ENCODE results near the gene EFCAB8. TPM values are rescaled to one million over a fixed set of nuclear protein-coding genes. Genes with fewer than 3 reads are reported as not detected.

Gene EFCAB8, protein sequence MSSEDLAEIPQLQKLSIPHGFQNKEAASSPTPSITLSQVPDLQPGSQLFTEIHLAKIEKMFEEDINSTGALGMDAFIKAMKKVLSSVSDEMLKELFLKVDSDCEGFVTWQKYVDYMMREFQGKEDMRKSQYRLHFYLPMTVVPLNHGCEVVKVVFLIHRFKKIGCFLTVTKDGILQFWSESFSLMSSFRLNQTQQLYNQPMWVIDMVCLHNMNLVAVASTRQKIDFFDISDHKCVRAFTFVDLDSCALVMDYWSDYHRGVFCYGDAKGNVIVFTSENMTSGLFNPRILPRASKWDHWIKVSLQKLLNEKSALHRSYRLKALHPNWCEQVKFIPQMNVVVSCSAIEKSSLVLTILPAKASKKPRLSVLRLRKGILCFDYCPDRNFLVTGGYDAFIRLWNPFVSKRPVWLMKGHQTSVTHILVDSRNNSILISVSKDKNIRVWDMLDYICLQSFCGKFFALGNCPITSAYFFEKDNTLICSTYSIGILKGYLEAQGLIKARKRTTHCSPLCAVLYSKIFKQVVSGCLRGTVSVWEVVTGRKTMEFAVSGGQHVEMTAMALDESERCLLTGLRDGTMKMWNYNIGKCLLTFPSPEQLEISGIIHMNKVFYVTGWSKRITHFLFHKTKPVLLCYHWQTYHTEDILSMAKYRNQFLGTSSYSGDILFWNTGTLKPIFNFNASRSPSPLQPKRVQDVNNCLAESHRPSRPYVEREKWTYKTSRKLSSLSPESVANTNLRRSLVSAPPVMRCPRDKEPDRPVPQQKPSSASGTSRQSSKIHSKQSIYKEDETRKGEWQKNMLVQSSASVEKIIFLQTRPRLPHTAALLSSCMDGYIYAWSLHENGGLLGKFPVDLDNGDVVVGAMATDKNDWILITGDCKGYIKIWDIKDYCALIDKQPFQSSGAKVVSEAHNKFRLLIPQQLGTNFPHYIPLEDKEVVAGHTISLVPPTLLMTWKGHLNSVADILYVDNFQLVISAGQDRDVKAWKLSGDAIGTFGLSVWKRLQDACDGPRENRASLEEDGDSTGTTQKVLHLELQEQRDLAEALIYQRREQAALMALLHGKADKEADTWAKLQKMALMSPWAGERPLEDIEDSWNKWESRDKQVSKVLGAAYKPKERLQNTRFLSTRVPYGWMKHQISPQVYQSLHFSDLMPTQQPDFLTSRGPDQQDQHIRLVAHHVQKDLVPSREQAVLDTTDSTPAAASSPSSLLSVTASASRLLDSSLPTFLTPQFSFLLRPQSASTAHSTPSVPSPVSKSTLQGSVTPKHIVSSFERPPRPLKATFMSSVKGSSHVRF
- total RNA-seq (ENCODE audit: unreplicated experiment), result 1.1 TPM
- long read RNA-seq, result 0 reads

DNA sequence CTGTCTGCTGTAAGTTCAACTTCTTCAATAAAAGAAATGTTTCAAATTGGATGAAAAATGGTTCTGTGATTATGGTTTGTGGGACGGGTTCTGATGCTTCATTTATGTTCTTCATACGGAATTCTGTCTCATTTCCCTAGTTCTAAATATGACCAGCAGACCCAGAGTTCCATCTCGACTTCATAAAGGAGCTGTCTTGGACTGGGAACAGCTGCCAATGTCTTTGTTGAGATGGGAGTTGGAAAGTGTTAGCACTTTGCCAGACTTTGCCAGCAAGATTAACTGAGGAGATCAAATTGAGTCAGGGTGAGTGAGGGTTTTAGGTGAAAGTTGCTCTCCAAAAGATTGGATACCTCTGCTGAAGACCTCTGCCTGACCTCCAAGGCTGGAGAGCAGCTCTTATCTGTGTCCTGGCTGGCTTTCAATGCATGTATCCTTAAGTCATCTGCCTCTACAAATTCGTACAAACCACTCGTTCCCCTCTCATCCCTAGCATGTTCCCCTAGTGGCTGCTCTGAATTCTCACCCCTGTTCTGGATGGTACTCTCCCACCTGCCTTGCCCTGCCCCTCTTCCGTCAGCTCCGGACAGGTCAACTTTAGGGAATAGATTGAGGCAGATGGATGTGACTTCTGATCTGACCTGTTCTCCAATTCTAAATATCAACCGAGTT is at the start of gene EFCAB8:
EFCAB8 (plus strand) TSS at position 223 of the 672 bp plus-strand sequence. CDS start 4,870 bp downstream, outside the sequence.
- H3K36me3 Mint-ChIP-seq (ENCODE audit: low read depth, unreplicated experiment), result no peaks in the 10 kb centered on the region
- H3K4me1 Mint-ChIP-seq (ENCODE audit: unreplicated experiment), result peaks cover 4% of the 10 kb centered on the region
- DNase-seq (ENCODE audit: low spot score), result no peak
- no peaks in the 10 kb centered on the region for H3K9me3 Mint-ChIP-seq (ENCODE audit: unreplicated experiment)
- TF ChIP-seq, protein P1, sequence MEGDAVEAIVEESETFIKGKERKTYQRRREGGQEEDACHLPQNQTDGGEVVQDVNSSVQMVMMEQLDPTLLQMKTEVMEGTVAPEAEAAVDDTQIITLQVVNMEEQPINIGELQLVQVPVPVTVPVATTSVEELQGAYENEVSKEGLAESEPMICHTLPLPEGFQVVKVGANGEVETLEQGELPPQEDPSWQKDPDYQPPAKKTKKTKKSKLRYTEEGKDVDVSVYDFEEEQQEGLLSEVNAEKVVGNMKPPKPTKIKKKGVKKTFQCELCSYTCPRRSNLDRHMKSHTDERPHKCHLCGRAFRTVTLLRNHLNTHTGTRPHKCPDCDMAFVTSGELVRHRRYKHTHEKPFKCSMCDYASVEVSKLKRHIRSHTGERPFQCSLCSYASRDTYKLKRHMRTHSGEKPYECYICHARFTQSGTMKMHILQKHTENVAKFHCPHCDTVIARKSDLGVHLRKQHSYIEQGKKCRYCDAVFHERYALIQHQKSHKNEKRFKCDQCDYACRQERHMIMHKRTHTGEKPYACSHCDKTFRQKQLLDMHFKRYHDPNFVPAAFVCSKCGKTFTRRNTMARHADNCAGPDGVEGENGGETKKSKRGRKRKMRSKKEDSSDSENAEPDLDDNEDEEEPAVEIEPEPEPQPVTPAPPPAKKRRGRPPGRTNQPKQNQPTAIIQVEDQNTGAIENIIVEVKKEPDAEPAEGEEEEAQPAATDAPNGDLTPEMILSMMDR (IDR thresholded peaks at IDR 0.05; ENCODE audit: unreplicated experiment), result no peak
- H3K4me3 Mint-ChIP-seq (ENCODE audit: unreplicated experiment), result no peak within 1 kb of the TSS
- no peaks in the 10 kb centered on the region for H3K27me3 Mint-ChIP-seq (ENCODE audit: unreplicated experiment)
- H3K27ac Mint-ChIP-seq (ENCODE audit: unreplicated experiment), result peak within 1 kb of the TSS; percentile 83

DNA sequence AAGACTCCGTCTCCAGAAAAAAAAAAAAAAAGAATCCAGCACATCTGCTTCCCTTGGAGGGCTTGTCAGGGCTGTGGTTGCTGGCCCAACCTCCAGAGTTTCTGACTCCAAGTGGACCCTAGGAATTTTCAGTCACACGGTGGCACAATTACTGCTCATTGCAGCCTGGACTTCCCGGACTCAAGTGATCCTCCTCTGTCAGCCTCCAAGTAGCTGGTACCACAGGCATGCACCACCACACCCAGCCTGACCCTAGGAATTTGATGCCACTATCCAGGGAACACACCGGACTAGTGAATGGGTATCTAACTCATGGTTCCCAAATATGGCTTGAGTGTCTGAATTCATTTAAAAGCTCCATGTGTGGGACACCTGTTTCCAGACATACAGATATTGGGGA is 48.8 kb upstream of the EFCAB8 start:
- Mint-ChIP-seq H3K4me3 (ENCODE audit: unreplicated experiment) (no peak overlapping the region), H3K4me1 (ENCODE audit: unreplicated experiment) (peaks cover 12% of the 10 kb centered on the region), H3K9me3 (ENCODE audit: unreplicated experiment) (no peaks in the 10 kb centered on the region), H3K27me3 (ENCODE audit: unreplicated experiment) (peaks cover 6% of the 10 kb centered on the region), H3K27ac (ENCODE audit: unreplicated experiment) (no peak overlapping the region), H3K36me3 (ENCODE audit: low read depth, unreplicated experiment) (peaks cover 16% of the 10 kb centered on the region)
- TF ChIP-seq, protein P1 (IDR thresholded peaks at IDR 0.05; ENCODE audit: unreplicated experiment), result no peak
- DNase-seq (ENCODE audit: low spot score), result no peak

DNA sequence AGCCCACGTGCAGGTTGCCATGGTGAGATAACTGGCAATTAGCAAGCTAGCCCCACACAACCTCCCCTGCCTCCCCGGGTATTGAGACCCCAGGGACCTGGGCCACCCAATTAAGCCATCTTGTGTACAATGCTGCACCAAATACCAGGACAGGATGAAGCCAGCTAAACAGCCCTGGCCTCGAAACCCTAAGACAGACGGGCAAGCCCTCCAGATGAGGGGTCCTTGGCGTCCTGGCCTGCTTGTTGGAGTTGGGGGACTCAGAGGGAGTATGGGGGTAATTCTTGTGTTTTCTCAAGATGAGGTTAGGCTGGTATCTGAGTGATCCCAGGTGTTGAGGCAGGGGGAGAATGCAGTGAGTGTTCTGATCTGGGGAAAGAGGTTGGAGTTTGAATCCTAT is 47.8 kb upstream of the EFCAB8 start:
- Mint-ChIP-seq H3K27ac (ENCODE audit: unreplicated experiment) (no peak overlapping the region), H3K27me3 (ENCODE audit: unreplicated experiment) (peaks cover 4% of the 10 kb centered on the region)

DNA sequence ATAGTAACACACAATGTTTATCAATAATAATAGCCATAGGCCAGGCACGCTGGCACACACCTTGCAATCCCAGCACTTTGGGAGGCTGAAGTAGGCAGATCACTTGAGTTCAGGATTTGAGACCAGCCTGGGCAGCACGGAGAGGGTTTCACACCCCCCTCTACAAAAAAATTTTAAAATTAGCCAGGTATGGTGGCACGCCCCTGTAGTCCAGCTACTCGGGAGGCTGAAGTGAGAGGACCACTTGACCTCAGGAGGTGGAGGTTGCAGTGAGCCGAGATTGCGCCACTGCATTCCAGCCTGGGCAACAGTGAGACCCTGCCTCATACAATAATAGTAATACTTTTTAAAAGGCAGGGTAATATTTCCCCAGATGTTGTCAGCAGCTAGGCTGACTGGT is 46.8 kb upstream of the EFCAB8 start:
- no peak for DNase-seq (ENCODE audit: low spot score)
- H3K27ac Mint-ChIP-seq (ENCODE audit: unreplicated experiment), result no peak overlapping the region
- H3K9me3 Mint-ChIP-seq (ENCODE audit: unreplicated experiment), result no peaks in the 10 kb centered on the region
- TF ChIP-seq, protein P1 (IDR thresholded peaks at IDR 0.05; ENCODE audit: unreplicated experiment), result no peak
- H3K27me3 Mint-ChIP-seq (ENCODE audit: unreplicated experiment), result peaks cover 3% of the 10 kb centered on the region
- H3K4me3 Mint-ChIP-seq (ENCODE audit: unreplicated experiment), result no peak overlapping the region
- H3K36me3 Mint-ChIP-seq (ENCODE audit: low read depth, unreplicated experiment), result peaks cover 6% of the 10 kb centered on the region
- no peaks in the 10 kb centered on the region for H3K4me1 Mint-ChIP-seq (ENCODE audit: unreplicated experiment)

More for the DNA sequence above, 47.8 kb upstream of the EFCAB8 start:
- no peaks in the 10 kb centered on the region for H3K9me3 Mint-ChIP-seq (ENCODE audit: unreplicated experiment)
- H3K4me3 Mint-ChIP-seq (ENCODE audit: unreplicated experiment), result no peak overlapping the region
- DNase-seq (ENCODE audit: low spot score), result no peak
- peaks cover 1% of the 10 kb centered on the region for H3K4me1 Mint-ChIP-seq (ENCODE audit: unreplicated experiment)
- H3K36me3 Mint-ChIP-seq (ENCODE audit: low read depth, unreplicated experiment), result peaks cover 13% of the 10 kb centered on the region
- TF ChIP-seq, protein P1 (IDR thresholded peaks at IDR 0.05; ENCODE audit: unreplicated experiment), result no peak

Data from endothelial cell (in vitro differentiated cells).